Prostate gland (tissue), 2 donors: Measurements from ENCODE around the gene FAM170B. TPM values are rescaled to one million over a fixed set of nuclear protein-coding genes. Genes with fewer than 3 reads are reported as not detected.

Experiments
- DNase-seq: peaks from one replicate; pipeline ENCODE4 v3.0.0-alpha.2; 2019; ENCODE audit warnings: low spot score
- H3K27ac ChIP-seq, 2 donors: fragments of 200-600 bp; sonication (generic); 2 replicates each; pipeline ENCODE4 v1.5.1; 2017 to 2019
- H3K27me3 ChIP-seq: fragments of 200-600 bp; sonication (generic); replicated peaks from 2 replicates; pipeline ENCODE4 v1.5.1; 2019; ENCODE audit not compliant: insufficient read depth
- H3K36me3 ChIP-seq, 2 donors: fragments of 200-600 bp; sonication (generic); 1 replicate in 1 of 2; 2 replicates in 1 of 2; pipeline versions ENCODE4 v1.5.1 to v1.8.1; 2017 to 2019
- H3K4me1 ChIP-seq: fragments of 200-600 bp; sonication (generic); replicated peaks from 2 replicates; pipeline ENCODE4 v1.5.1; 2019
- H3K4me3 ChIP-seq, 2 donors: fragments of 200-600 bp; sonication (generic); 2 replicates each; pipeline ENCODE4 v1.5.1; 2017 to 2019
- H3K9me3 ChIP-seq: fragments of 200-600 bp; sonication (generic); 2 replicates; pipeline ENCODE4 v1.5.1; 2017
- POLR2A ChIP-seq: fragments of 450-650 bp; IDR thresholded peaks from one replicate; pipeline ENCODE4 v1.6.1; 2016; ENCODE audit warnings: antibody characterized with exemption, mild to moderate bottlenecking
- POLR2AphosphoS5 ChIP-seq: sonication (generic); formaldehyde crosslinking; IDR thresholded peaks from one replicate; pipeline ENCODE4 v1.6.1; 2017; ENCODE audit warnings: antibody characterized with exemption
- WGBS: methylation state at CpG from one replicate; pipeline ENCODE4 v1.1.5; 2018; 5-methylcytosine and 5-hydroxymethylcytosine counted together
- intact Hi-C: fragments of 100-400 bp; cut with DNase I; formaldehyde crosslinking; loops from one replicate; pipeline ENCODE4 v1.14.2; 2022
- total RNA-seq, 2 donors: library from RNA; depleted of rRNA; stranded (reverse); fragments of >200 nt; gene quantifications; one replicate each; pipeline ENCODE4 v1.1.0, GENCODE V29; 2016
- TF ChIP-seq, protein P1 (sequence below), 4 experiments: fragments of 200-600 bp in 2 of 4; fragments of 450-650 bp in 2 of 4; sonication (generic) in 2 of 4; IDR thresholded peaks; 1 replicate in 3 of 4; 2 replicates in 1 of 4; pipeline ENCODE4 v1.5.1; 2016 to 2019; ENCODE audit warnings: antibody characterized with exemption in 4 of 4, mild to moderate bottlenecking in 2 of 4, moderate library complexity in 2 of 4

FAM170B gene
- total RNA-seq, 2 donors from 2014 or later: not detected

DNA sequence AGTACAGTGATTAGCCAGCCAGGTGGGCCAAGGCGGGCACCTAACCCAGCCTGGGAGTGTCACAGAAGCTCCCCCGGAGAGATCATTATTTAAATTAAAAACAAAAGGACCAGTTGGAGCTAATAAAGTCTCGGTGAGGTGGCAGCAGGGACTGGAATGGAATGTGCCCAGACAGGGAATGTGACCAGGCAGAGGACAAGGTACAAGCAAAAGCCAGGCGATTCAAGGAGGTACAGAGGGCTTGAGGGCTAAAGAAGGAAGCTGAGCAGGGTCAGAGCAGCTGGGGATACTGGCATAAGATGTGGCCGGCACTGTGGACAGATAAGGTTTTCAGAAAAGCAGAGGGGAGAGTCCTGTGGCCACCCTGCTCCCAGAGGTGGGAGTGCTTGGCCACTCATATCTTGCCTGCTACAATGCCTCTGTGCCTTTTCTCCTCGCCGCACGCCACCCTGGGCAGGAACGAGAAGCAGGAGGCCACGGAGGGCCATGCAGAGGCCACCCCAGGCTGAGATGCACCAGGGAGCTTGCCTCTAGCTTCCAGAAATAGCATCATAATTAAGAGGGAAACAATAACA, 41.2 kb upstream of the FAM170B start:
- no peak overlapping the region for H3K27ac ChIP-seq
- no peaks in the 10 kb centered on the region for H3K4me1 ChIP-seq
- H3K9me3 ChIP-seq: no peaks in the 10 kb centered on the region
- TF ChIP-seq, protein P1, sequence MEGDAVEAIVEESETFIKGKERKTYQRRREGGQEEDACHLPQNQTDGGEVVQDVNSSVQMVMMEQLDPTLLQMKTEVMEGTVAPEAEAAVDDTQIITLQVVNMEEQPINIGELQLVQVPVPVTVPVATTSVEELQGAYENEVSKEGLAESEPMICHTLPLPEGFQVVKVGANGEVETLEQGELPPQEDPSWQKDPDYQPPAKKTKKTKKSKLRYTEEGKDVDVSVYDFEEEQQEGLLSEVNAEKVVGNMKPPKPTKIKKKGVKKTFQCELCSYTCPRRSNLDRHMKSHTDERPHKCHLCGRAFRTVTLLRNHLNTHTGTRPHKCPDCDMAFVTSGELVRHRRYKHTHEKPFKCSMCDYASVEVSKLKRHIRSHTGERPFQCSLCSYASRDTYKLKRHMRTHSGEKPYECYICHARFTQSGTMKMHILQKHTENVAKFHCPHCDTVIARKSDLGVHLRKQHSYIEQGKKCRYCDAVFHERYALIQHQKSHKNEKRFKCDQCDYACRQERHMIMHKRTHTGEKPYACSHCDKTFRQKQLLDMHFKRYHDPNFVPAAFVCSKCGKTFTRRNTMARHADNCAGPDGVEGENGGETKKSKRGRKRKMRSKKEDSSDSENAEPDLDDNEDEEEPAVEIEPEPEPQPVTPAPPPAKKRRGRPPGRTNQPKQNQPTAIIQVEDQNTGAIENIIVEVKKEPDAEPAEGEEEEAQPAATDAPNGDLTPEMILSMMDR (IDR thresholded peaks at IDR 0.05): no peak
- TF ChIP-seq POLR2AphosphoS5 (no peak), POLR2A (no peak)
- no peak overlapping the region for H3K4me3 ChIP-seq
- no peaks in the 10 kb centered on the region for H3K27me3 ChIP-seq
- DNase-seq: peak; percentile 1
- H3K36me3 ChIP-seq: no peaks in the 10 kb centered on the region
- WGBS: 69% methylated on average over 10 of the region's 10 CpGs
- intact Hi-C loops: no loop called here

GRCh38 chr10:49174261-49174925, 40.6 kb upstream of the FAM170B start:
- peak; percentile 0 for DNase-seq
- WGBS: 75% methylated on average over 15 of the region's 15 CpGs
- no peak overlapping the region for H3K4me3 ChIP-seq
- no peaks in the 10 kb centered on the region for H3K27me3 ChIP-seq
- H3K4me1 ChIP-seq: no peaks in the 10 kb centered on the region
- TF ChIP-seq POLR2AphosphoS5: no peak
- TF ChIP-seq POLR2A: no peak
- TF ChIP-seq, protein P1 (IDR thresholded peaks at IDR 0.05): no peak
- intact Hi-C loops: no loop called here
- H3K27ac ChIP-seq: no peak overlapping the region
- H3K36me3 ChIP-seq: no peaks in the 10 kb centered on the region
- no peaks in the 10 kb centered on the region for H3K9me3 ChIP-seq

- DNase-seq: peak; percentile 1
- WGBS: 93% methylated on average over 4 of the region's 4 CpGs
Measured at GRCh38 chr10:49173853-49174252, 40.0 kb upstream of the FAM170B start.

GRCh38 chr10:49173201-49173772, 39.5 kb upstream of the FAM170B start:
- no peak for TF ChIP-seq POLR2AphosphoS5
- Histone ChIP-seq H3K9me3 (no peaks in the 10 kb centered on the region), H3K27ac (no peak overlapping the region), H3K27me3 (no peaks in the 10 kb centered on the region), H3K36me3 (no peaks in the 10 kb centered on the region), H3K4me1 (no peaks in the 10 kb centered on the region), H3K4me3 (no peak overlapping the region)
- no peak for DNase-seq
- intact Hi-C loops: no loop called here
- 88% methylated on average over 11 of the region's 11 CpGs for WGBS

More at GRCh38 chr10:49173853-49174252, 40.0 kb upstream of the FAM170B start:
- Histone ChIP-seq H3K27ac (no peak overlapping the region), H3K9me3 (no peaks in the 10 kb centered on the region), H3K36me3 (no peaks in the 10 kb centered on the region), H3K27me3 (no peaks in the 10 kb centered on the region), H3K4me1 (no peaks in the 10 kb centered on the region), H3K4me3 (no peak overlapping the region)
- TF ChIP-seq POLR2A (no peak), POLR2AphosphoS5 (no peak)
- TF ChIP-seq, protein P1 (IDR thresholded peaks at IDR 0.05): no peak
- intact Hi-C loops: no loop called here

DNA sequence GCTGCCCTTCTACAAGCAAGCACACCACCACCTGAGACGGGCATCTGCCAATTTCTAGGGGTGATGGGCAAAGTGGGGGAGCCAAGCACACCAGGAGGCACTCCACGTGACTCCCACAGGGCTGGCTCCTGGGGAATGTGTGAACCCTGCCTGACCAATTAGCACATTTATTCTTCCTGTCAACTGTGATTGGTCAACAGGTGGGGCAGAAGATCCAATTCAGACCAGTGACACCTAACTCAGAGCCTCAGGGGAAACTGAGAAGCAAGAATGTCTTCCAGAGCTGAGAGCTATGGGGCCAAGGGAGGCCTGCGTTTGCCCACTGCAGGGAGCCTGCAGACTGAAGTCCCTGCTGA, 38.9 kb upstream of the FAM170B start:
- Histone ChIP-seq H3K27me3 (no peaks in the 10 kb centered on the region), H3K36me3 (no peaks in the 10 kb centered on the region), H3K9me3 (no peaks in the 10 kb centered on the region), H3K4me1 (no peaks in the 10 kb centered on the region), H3K4me3 (no peak overlapping the region), H3K27ac (no peak overlapping the region)
- intact Hi-C loops: no loop called here
- TF ChIP-seq POLR2A (no peak), POLR2AphosphoS5 (no peak)
- TF ChIP-seq, protein P1 (IDR thresholded peaks at IDR 0.05): no peak
- DNase-seq: no peak
- WGBS: 92% methylated on average over 3 of the region's 3 CpGs
